Omental fat pad (tissue), 4 donors: ENCODE results near the gene SLC7A6. TPM values are rescaled to one million over a fixed set of nuclear protein-coding genes. Genes with fewer than 3 reads are reported as not detected.

Source experiments
- ATAC-seq: fragments of 150-250 bp; one replicate; pipeline ENCODE4 v1.9.1; 2016; ENCODE audit warnings: mild to moderate bottlenecking, moderate library complexity; ENCODE audit not compliant: low FRiP score
- DNase-seq: peaks from one replicate; pipeline ENCODE4 v3.0.0-alpha.2; 2019; ENCODE audit warnings: low spot score
- CTCF ChIP-seq, 3 donors: fragments of 450-650 bp; IDR thresholded peaks; one replicate each; pipeline ENCODE4 v1.5.1; 2016 to 2017; ENCODE audit warnings: antibody characterized with exemption in 3 of 3, mild to moderate bottlenecking in 3 of 3, moderate library complexity in 2 of 3
- total RNA-seq, 4 donors: library from RNA; depleted of rRNA; stranded (reverse); fragments of >200 nt; gene quantifications; one replicate each; pipeline ENCODE4 v1.1.0, GENCODE V29; 2016

SLC7A6 gene
- total RNA-seq, 4 donors from 2014 or later, result 129 to 181 (median 147) TPM

GRCh38 chr16:68253721-68254120, 10.6 kb upstream of the SLC7A6 start:
- ATAC-seq (no peak), DNase-seq (no peak)
- TF ChIP-seq CTCF (IDR thresholded peaks at IDR 0.05), result no peak

- ATAC-seq (no peak), DNase-seq (no peak)
- no peak for TF ChIP-seq CTCF (IDR thresholded peaks at IDR 0.05)
Measured at GRCh38 chr16:68255712-68256111, 8.6 kb upstream of the SLC7A6 start.

- TF ChIP-seq CTCF (IDR thresholded peaks at IDR 0.05), result no peak
- no peak for ATAC-seq
- DNase-seq, result no peak
Measured at GRCh38 chr16:68257251-68257905, 6.9 kb upstream of the SLC7A6 start.

- DNase-seq (no peak), ATAC-seq (peak; percentile 49)
- TF ChIP-seq CTCF (IDR thresholded peaks at IDR 0.05), result no peak
Measured at GRCh38 chr16:68257906-68258800, 6.2 kb upstream of the SLC7A6 start.

GRCh38 chr16:68259007-68259825, 5.1 kb upstream of the SLC7A6 start:
- ATAC-seq (no peak), DNase-seq (no peak)
- no peak for TF ChIP-seq CTCF (IDR thresholded peaks at IDR 0.05)

- DNase-seq, result no peak
- TF ChIP-seq CTCF (IDR thresholded peaks at IDR 0.05), result no peak
- ATAC-seq, result no peak
Measured at GRCh38 chr16:68263559-68264127, 683 bp upstream of the SLC7A6 start.
